Fibroblast of the aortic adventitia (primary cell): Measurements from ENCODE around the gene ELN. TPM values are rescaled to one million over a fixed set of nuclear protein-coding genes. Genes with fewer than 3 reads are reported as not detected.

ENCODE experiments used
- DNase-seq: peaks from one replicate; pipeline ENCODE4 v3.0.0-alpha.2; 2010; ENCODE audit warnings: low read depth
- H3K4me3 ChIP-seq: 2 replicates; pipeline ENCODE4 v1.5.1; 2011; ENCODE audit warnings: low read depth, mild to moderate bottlenecking, control low read depth, low read length, moderate library complexity
- total RNA-seq: library from RNA; depleted of rRNA; stranded (reverse); fragments of >200 nt; gene quantifications from 2 replicates; pipeline ENCODE4 v1.2.3, GENCODE V29; 2012; ENCODE audit warnings: low replicate concordance
- TF ChIP-seq, protein P1 (sequence below): IDR thresholded peaks from 2 replicates; pipeline ENCODE4 v1.5.1; 2011; ENCODE audit warnings: mild to moderate bottlenecking, low read length, control low read depth, inconsistent platforms; ENCODE audit not compliant: insufficient read depth

ELN gene
- total RNA-seq, 1 donor, result 101 TPM

GRCh38 chr7:73999664-74000435 lies 28.1 kb upstream of the ELN start:
- H3K4me3 ChIP-seq, result no peak overlapping the region
- DNase-seq, result peak; percentile 99
- TF ChIP-seq, protein P1, sequence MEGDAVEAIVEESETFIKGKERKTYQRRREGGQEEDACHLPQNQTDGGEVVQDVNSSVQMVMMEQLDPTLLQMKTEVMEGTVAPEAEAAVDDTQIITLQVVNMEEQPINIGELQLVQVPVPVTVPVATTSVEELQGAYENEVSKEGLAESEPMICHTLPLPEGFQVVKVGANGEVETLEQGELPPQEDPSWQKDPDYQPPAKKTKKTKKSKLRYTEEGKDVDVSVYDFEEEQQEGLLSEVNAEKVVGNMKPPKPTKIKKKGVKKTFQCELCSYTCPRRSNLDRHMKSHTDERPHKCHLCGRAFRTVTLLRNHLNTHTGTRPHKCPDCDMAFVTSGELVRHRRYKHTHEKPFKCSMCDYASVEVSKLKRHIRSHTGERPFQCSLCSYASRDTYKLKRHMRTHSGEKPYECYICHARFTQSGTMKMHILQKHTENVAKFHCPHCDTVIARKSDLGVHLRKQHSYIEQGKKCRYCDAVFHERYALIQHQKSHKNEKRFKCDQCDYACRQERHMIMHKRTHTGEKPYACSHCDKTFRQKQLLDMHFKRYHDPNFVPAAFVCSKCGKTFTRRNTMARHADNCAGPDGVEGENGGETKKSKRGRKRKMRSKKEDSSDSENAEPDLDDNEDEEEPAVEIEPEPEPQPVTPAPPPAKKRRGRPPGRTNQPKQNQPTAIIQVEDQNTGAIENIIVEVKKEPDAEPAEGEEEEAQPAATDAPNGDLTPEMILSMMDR, result no peak

DNA sequence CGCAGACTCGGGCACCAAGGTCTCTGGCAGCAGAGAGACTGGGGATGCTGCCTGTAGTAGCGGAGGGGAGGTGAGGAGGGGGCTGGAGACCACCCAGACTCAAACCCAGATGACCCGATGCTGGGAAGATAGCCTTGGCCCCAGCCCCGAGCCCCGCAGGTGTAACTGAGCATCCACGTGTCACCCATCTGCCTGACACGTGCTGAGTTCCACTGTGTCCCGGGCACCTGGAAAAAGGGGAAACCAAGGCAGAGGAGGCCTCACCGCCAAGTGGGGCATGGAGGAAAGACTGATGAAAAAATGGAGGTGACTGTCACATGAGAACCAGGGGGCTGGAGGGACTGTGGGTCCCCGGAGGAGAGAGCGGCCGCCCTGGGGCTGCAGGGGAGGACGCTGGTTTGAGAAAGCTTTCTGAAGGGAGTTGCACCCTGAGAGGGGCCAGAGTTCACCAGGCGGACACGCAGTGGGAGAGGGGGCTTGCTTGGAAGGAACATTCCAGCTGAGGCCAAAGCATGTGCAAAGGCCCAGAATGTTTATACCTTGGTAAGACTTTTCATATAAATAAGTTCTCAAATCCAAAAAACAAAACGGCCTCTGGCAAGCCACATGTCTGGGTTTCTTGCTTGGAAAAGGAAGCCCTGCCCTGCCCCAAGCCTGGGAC lies 27.4 kb upstream of the ELN start:
- TF ChIP-seq, protein P1, result no peak
- no peak for DNase-seq
- H3K4me3 ChIP-seq, result no peak overlapping the region

- no peak for DNase-seq
- TF ChIP-seq, protein P1, result no peak
- H3K4me3 ChIP-seq, result no peak overlapping the region
Observed at GRCh38 chr7:74001150-74001494, 26.9 kb upstream of the ELN start.

GRCh38 chr7:74002474-74003017 lies 25.4 kb upstream of the ELN start:
- DNase-seq, result peak; percentile 52
- TF ChIP-seq, protein P1, result no peak
- H3K4me3 ChIP-seq, result no peak overlapping the region

DNA sequence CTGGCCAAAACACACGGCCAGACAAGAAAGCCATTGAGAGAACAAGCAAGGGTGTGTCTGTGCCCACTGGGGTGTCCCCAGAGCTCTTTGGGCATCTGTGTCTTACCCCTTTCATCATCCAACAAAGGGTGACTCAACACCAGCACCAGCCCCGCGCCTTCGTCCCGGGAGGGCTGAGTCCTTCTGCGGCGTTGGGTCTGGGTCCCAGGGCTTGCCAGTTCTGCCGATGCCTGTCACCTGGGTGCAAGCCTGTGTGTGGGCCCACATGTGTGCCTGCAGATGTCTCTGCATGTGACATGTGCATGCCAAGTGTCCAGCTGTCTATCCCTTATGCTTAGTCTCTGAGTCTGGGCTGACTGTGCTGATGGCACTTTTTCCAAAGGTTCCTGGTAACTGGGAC lies 24.4 kb upstream of the ELN start:
- TF ChIP-seq, protein P1, result no peak
- DNase-seq, result no peak
- no peak overlapping the region for H3K4me3 ChIP-seq

DNA sequence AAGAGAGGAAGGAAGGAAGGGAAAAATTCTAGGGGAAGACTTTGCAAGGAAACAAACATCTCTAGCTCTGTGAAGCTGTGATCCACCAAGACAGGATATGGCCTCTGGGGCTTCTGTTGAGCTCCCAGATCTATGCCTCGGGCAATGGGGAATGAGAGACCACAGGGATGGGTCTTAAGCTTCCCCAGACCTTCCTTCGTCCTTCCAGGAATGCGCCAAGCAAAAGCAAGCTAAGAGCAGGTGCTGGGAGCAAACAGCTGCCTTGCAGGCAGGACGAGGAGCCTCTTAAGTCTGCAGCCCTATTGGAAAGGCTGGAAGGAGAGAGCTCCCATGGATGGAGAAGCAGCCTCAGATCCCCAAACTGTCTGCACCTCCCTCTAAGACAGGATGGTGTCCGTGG lies 21.9 kb upstream of the ELN start:
- no peak for DNase-seq
- H3K4me3 ChIP-seq, result no peak overlapping the region
- TF ChIP-seq, protein P1, result no peak
